Activated naive CD4-positive, alpha-beta T cell treated with anti-CD3 and anti-CD28 coated beads, Interleukin-2, amount 10 ng/mL, durations not matched to agents 7 days and 5 days (primary cell): ENCODE data around the gene RASA4.
"Not testable (repeated sequence)": the region's sequence is repeated elsewhere in the genome, so short reads cannot be mapped to it uniquely, and the experiment has no call there.

ENCODE experiments used
- CTCF ChIA-PET: fragments of 350-600 bp; sonication (Branson Sonifier 250); formaldehyde crosslinking; loops from one replicate; lab custom pipeline; 2021; ENCODE audit warnings: antibody characterized with exemption; lab: Charles Lee
- DNase-seq: peaks from one replicate; pipeline ENCODE4 v3.0.0-alpha.2; 2020
- H3K27ac Mint-ChIP-seq: one replicate; pipeline ENCODE4 v1.8.0; 2021; ENCODE audit warnings: mild to moderate bottlenecking, moderate library complexity, mixed read lengths
- H3K27me3 Mint-ChIP-seq: one replicate; pipeline ENCODE4 v1.8.0; 2021; ENCODE audit warnings: mild to moderate bottlenecking, mixed read lengths
- H3K36me3 Mint-ChIP-seq: one replicate; pipeline ENCODE4 v1.8.0; 2021; ENCODE audit warnings: mixed read lengths
- H3K4me1 Mint-ChIP-seq: one replicate; pipeline ENCODE4 v1.8.0; 2021; ENCODE audit warnings: mixed read lengths
- H3K4me3 Mint-ChIP-seq: one replicate; pipeline ENCODE4 v1.8.0; 2021; ENCODE audit warnings: mild to moderate bottlenecking, moderate library complexity, mixed read lengths
- H3K9me3 Mint-ChIP-seq: one replicate; pipeline ENCODE4 v1.8.0; 2021; ENCODE audit warnings: mixed read lengths

The RASA4 gene

GRCh38 chr7:102616507-102617125 lies at the start of gene RASA4:
RASA4 (minus strand) TSS chr7:102616756; CDS start chr7:102616689, 67 bp downstream.
- DNase-seq, result peak; percentile 56
- H3K4me1 Mint-ChIP-seq, H3K9me3 Mint-ChIP-seq, H3K36me3 Mint-ChIP-seq, H3K27me3 Mint-ChIP-seq, CTCF ChIA-PET, H3K27ac Mint-ChIP-seq: not testable (repeated sequence)
- peak within 1 kb of the TSS; percentile 21 for H3K4me3 Mint-ChIP-seq

- H3K27ac Mint-ChIP-seq, H3K36me3 Mint-ChIP-seq, H3K4me3 Mint-ChIP-seq, H3K27me3 Mint-ChIP-seq, H3K9me3 Mint-ChIP-seq, DNase-seq, H3K4me1 Mint-ChIP-seq, CTCF ChIA-PET: not testable (repeated sequence)
These were observed 48.2 kb upstream of the RASA4 start for GRCh38 chr7:102664765-102665164.

DNA sequence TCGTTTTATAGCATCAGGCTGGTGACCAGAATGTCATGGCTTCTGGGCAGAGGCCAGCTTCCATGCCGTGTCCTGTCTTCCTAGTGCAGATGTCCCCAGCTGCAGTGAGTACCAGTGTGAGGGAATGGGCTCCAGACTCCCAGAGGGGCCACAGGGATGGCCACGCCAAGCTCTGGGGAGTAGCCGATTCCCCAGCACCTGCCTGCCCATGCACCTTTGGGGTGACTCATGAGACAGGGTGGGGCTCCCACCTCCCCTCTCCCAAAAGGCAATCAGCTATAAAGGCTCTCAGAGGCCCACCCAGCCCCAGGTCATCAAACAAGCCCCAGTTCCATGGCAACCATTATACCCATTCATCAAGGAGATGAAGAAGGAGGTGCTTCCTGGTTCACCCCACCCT lies 33.4 kb upstream of the RASA4 start, which contains the start of gene SPDYE2B:
Gene SPDYE2B, plus strand, starts transcription at position 396 of the 400 bp plus-strand sequence. CDS start 2,030 bp downstream, outside the sequence.
- CTCF ChIA-PET, H3K9me3 Mint-ChIP-seq, H3K27ac Mint-ChIP-seq, H3K4me1 Mint-ChIP-seq, H3K36me3 Mint-ChIP-seq, H3K4me3 Mint-ChIP-seq, H3K27me3 Mint-ChIP-seq, DNase-seq: not testable (repeated sequence)

DNA sequence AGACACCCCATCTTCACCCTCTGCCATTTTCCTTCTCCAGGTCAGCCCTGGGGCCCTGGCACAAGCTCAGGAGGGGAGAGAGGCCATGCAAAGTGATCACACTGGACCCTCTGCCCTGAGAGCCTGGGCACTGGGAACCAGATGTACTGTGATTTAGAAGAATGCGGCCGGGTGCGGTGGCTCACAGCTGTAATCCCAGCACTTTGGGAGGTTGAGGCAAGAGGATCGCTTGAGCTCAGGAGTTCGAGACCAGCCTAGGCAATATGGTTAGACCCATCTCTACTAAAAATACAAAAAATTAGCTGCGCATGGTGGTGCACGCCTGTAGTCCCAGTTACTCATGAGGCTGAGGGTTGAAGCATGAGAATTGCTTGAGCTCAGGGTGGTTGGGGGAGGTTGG lies 31.3 kb upstream of the RASA4 start:
- H3K9me3 Mint-ChIP-seq, H3K4me1 Mint-ChIP-seq, H3K27me3 Mint-ChIP-seq, H3K4me3 Mint-ChIP-seq, DNase-seq, CTCF ChIA-PET, H3K36me3 Mint-ChIP-seq, H3K27ac Mint-ChIP-seq: not testable (repeated sequence)

DNA sequence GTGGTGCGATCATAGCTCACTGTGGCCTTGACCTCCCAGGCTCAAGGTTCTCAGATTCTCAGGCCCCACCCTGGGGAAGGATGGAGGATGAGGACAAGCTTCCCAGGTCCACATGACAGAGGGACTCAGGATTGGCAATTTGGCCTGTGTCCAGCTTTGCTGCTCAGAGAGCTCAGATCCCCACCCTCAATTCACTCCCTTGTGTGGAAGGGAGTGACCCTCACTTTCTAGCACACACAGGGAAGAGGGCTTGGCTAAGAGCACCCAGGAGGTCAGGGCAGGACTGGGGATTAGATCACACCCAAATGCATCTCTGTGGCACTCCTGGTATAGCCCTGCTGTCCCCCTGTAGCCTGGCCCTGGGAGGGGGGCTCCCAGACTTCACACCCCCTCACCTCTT lies 26.8 kb upstream of the RASA4 start:
- H3K9me3 Mint-ChIP-seq, CTCF ChIA-PET, H3K27me3 Mint-ChIP-seq, H3K4me3 Mint-ChIP-seq, H3K36me3 Mint-ChIP-seq, H3K27ac Mint-ChIP-seq, H3K4me1 Mint-ChIP-seq, DNase-seq: not testable (repeated sequence)

GRCh38 chr7:102642691-102643090 lies 26.1 kb upstream of the RASA4 start, which contains the start of gene UPK3BL1:
UPK3BL1 (minus strand) TSS chr7:102642791; CDS start chr7:102642741, 50 bp downstream.
- H3K27me3 Mint-ChIP-seq, DNase-seq, H3K9me3 Mint-ChIP-seq, CTCF ChIA-PET, H3K27ac Mint-ChIP-seq, H3K4me3 Mint-ChIP-seq, H3K4me1 Mint-ChIP-seq, H3K36me3 Mint-ChIP-seq: not testable (repeated sequence)

DNA sequence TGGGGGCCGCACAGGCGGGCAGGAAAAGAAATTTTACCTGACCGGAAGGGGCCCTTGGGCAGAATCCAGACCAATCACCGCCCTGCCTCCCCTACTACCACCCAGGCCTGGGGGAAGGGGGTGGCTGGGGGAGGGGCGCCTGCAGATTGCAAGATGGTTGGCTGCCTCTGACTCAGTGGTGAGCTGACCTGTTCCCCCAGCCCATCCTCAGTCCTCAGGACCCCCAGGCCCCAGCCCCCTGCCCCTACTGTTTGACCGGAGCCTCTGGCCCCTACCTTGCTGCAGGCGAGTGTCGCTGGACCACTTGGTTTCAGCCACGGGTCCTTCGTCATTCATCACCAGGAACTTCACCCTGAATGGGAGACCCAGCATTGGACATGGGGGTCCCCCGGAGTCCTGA lies 22.3 kb upstream of the RASA4 start:
- DNase-seq, H3K27ac Mint-ChIP-seq, H3K4me3 Mint-ChIP-seq, CTCF ChIA-PET, H3K27me3 Mint-ChIP-seq, H3K9me3 Mint-ChIP-seq, H3K36me3 Mint-ChIP-seq, H3K4me1 Mint-ChIP-seq: not testable (repeated sequence)

- H3K27me3 Mint-ChIP-seq, DNase-seq, CTCF ChIA-PET, H3K4me3 Mint-ChIP-seq, H3K9me3 Mint-ChIP-seq, H3K36me3 Mint-ChIP-seq, H3K4me1 Mint-ChIP-seq, H3K27ac Mint-ChIP-seq: not testable (repeated sequence)
These were observed 20.4 kb upstream of the RASA4 start for GRCh38 chr7:102636956-102637355.

- H3K4me1 Mint-ChIP-seq, CTCF ChIA-PET, H3K36me3 Mint-ChIP-seq, H3K4me3 Mint-ChIP-seq, DNase-seq, H3K27ac Mint-ChIP-seq, H3K9me3 Mint-ChIP-seq, H3K27me3 Mint-ChIP-seq: not testable (repeated sequence)
These were observed 18.8 kb upstream of the RASA4 start for GRCh38 chr7:102635354-102635753.

DNA sequence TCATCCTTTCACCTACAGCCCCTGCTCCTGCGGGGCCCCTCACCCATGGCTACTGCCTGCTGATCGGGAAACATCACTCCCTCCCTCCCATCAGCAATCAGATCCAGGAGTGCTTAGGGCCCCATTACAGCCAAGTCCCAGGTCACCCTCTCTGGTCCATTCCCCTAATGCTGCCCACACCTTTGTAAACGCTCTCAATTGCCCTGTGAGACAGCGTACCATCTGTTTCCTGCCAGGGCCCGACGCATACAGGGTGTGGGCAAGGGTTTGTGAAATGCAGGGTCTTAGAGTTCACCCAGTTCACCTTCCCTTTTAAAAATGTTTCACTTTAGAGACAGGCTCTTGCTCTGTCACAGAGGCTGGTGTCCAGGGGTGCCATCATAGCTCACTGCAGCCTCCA lies 17.7 kb upstream of the RASA4 start:
- CTCF ChIA-PET, H3K9me3 Mint-ChIP-seq, H3K36me3 Mint-ChIP-seq, DNase-seq, H3K27me3 Mint-ChIP-seq, H3K4me1 Mint-ChIP-seq, H3K27ac Mint-ChIP-seq, H3K4me3 Mint-ChIP-seq: not testable (repeated sequence)

DNA sequence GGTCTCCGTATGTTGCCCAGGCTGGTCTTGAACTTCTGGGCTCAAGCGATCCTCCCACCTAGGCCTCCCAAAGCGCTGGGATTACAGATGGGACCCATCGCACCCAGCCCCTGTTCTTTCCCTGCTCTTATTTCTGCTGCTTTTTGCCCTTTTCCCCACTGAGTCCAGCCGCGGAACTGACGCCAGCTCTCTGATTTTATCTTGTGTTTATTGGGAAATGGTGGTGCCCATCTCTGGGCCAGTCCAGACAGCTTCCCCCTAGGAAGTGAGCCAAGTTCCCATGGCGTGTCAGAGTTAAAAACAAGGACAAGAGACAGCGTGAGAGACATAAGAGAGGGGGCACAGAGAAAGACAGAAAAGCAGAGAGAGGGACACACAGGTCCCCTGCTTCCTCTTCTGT lies 14.1 kb upstream of the RASA4 start:
- H3K27me3 Mint-ChIP-seq, CTCF ChIA-PET, H3K27ac Mint-ChIP-seq, DNase-seq, H3K4me1 Mint-ChIP-seq, H3K9me3 Mint-ChIP-seq, H3K36me3 Mint-ChIP-seq, H3K4me3 Mint-ChIP-seq: not testable (repeated sequence)

DNA sequence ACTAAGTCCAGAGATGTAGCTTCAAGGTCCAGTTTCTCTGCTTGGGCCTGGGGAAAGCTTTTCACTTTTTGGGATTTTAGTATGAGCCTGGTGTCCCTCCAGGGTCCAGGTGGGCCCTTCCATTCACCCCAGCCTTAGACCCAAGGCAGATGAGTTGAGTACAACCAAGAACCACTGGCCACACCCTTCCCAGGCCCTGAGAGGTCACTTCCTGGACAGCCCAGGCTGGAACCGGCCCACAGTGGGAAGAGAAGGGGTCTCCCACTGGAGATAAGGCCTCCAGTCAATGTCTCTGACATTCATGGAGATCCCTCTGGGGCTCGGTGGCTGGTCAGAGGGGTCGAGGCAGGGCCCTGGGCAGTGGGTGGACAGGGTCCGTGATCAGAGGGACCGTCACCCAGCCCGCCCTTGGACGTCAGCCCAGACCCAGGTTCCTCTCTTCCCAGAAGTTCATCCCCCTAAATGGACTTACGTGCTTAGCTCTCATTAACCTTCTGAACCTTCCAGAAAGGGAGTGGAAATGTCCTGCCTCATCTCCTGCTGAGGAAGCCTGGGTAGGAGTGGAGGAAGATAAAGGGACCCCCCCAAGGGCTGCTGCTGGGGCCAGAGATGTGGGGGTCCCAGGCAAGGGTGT lies 10.8 kb upstream of the RASA4 start:
- H3K4me1 Mint-ChIP-seq, H3K36me3 Mint-ChIP-seq, CTCF ChIA-PET, H3K4me3 Mint-ChIP-seq, H3K9me3 Mint-ChIP-seq, H3K27me3 Mint-ChIP-seq, DNase-seq, H3K27ac Mint-ChIP-seq: not testable (repeated sequence)

- CTCF ChIA-PET, H3K27me3 Mint-ChIP-seq, H3K9me3 Mint-ChIP-seq, DNase-seq, H3K27ac Mint-ChIP-seq, H3K4me1 Mint-ChIP-seq, H3K4me3 Mint-ChIP-seq, H3K36me3 Mint-ChIP-seq: not testable (repeated sequence)
These were observed 1.6 kb upstream of the RASA4 start for GRCh38 chr7:102618122-102618521.

DNA sequence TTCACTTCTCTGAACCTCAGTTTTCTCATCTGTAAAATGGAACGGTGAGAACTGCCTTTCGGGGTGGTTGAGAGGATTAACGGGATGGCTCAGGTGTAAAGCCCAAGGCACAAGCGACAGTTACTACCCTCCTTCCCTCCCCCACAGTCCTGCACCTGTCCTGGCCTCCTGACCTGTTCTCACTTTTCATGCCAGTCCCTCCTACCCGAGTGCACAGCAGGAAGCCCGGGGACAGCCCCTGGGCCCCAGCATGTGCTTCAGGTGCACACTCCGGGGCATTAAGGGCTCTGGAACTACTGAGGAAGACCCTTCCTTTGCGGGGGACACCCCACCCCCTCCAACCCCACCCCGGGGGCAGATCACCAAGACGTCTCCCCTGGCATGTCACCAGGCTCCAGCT lies 626 bp downstream of the RASA4 start:
- H3K4me1 Mint-ChIP-seq, H3K27me3 Mint-ChIP-seq, H3K27ac Mint-ChIP-seq, H3K9me3 Mint-ChIP-seq, CTCF ChIA-PET, H3K4me3 Mint-ChIP-seq, DNase-seq, H3K36me3 Mint-ChIP-seq: not testable (repeated sequence)

GRCh38 chr7:102614873-102615272 lies 1.7 kb downstream of the RASA4 start:
- H3K27me3 Mint-ChIP-seq, DNase-seq, H3K9me3 Mint-ChIP-seq, H3K4me3 Mint-ChIP-seq, CTCF ChIA-PET, H3K27ac Mint-ChIP-seq, H3K4me1 Mint-ChIP-seq, H3K36me3 Mint-ChIP-seq: not testable (repeated sequence)
